Endometrial microvascular endothelial cells (primary cell): ENCODE measurements around the gene LIPC. TPM values are rescaled to one million over a fixed set of nuclear protein-coding genes. Genes with fewer than 3 reads are reported as not detected.

Experiments
- in situ Hi-C: cut with HindIII; loops from 2 replicates; pipeline ENCODE4 v1.10.0; 2017; ENCODE audit warnings: low sequenced_read_pairs, low pct_unique_long_range_greater_than_20kb; ENCODE audit errors: inconsistent ontology term
- total RNA-seq: library from RNA; depleted of rRNA; stranded (reverse); fragments of >200 nt; gene quantifications from one replicate; pipeline ENCODE4 v1.2.3, GENCODE V29; 2015; ENCODE audit errors: inconsistent ontology term

Gene LIPC
- total RNA-seq, 1 donor from 2014 or later = not detected

- in situ Hi-C loops = no loop called here
Observed at GRCh38 chr15:58447271-58448010, 15.7 kb downstream of the LIPC start.

DNA sequence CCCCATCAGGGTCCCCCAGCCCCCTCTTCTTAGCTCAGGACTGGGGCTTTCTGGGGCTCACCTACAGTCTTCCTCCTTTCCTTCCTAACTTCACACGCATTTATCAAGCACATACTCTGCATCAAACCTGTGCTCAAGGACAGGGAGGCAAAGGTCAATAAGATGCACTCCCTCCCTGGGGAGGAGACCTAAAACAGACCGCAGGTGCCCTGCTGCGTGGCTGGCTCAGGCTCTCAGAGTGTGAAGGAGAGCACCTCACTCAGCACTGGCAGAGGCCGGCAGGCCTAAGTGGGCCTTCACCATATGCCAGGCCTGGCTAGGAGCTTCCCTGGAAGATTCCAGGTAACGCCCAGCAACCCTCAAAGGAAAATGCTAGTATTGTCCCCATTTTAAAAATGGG is 16.5 kb downstream of the LIPC start:
- in situ Hi-C loops = no loop called here

- in situ Hi-C loops = no loop called here
Observed at GRCh38 chr15:58448906-58449305, 17.1 kb downstream of the LIPC start.

DNA sequence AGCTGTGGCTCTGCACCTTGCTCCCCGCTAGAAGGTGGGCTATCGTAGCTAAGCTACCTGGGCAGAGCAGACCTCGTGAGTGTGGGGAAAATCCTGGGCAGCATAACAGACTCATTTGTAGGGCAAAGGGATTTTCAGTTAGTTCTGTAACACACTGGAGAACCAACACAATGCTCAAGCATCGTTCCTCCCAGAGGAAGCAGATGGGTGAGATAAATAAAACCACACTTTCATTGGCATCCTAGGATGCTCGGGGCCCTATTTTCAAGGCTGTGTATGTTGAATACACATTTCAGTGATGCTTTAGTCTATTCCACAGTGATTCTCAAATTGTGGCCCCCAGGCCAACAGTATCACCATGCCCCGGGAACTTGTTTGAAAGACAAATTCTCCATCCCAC is 20.0 kb downstream of the LIPC start:
- in situ Hi-C loops = no loop called here

DNA sequence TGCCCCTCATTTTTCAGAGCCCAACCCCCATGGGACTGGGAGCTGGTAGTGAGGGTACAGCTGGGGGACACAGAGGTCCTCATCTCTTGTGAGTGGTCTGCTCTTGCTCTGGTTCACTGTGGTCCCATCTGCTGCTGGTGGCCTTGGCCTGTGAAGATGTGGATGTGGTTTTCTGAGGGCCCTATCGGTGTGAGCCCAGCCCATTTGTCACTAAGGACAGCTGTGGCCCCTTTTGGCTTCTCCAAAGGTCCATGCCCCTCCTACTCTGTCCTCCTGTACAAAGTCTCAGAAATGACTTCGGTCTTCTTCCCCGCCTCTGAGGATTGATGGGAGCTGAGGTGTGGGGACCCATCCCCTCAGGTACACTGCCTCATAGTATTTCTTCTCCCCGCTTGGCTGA is 21.0 kb downstream of the LIPC start:
- in situ Hi-C loops = no loop called here

DNA sequence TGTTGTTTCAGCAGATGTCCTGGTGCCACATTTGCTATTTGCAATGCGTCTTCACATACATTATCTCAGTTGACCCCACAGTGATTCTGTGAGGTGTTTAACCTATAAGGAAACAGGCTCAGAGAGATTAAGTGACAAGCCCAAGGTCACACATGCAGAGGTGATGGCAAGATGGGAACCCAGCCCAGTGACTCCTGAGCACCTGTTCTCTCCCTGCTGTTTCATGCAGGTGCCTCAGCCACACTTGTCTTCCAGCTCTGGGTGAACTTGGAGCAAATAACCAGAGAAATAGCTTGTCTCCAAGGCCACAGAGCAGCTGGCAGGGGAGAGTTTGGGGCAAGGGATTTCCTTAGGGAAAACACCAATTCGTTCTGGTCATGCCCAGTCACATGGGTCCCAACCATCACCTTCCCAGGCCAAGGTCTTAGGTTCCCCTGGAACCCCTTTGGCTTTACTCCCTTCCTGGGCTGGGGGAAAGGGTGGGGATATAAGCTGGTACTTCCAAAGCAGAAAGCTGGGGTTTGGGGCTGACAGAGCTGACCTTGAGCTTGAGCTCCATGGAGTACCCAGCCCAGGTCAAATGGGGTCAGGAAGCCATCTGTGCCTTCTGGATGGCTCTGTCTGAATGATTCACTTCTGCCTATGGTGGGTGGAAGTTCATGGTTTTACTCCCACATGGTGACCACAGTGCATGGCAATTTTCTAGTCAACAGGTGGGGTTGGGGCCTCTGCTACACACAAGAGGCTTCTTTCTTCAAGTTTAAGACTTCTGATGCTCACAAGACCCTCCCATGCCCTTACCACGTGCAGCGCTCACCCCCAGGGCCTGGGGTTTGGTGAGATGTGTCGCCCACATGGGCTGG is 22.4 kb downstream of the LIPC start:
- in situ Hi-C loops = no loop called here

DNA sequence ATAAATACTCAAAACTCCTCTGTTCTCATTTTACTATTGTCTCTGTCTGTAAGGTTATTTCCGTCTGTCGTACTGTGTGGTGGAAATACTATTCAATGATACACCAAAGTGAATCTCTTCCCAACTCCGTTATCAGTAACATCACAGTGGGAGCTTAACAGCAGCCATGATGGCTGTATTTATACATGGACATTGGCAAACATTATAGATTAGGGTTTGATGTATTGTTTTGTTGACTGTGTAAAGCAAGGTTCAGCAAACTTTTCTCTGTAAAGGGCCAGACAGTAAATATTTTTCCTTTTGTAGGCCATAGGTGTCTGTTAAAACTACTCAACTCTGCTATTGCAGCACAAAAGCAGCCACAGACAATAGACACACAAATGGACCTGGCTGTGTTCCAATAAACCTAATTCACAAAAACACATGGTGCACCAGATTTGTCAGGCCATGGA is 23.2 kb downstream of the LIPC start:
- in situ Hi-C loops = no loop called here

GRCh38 chr15:58457466-58457965 is 25.7 kb downstream of the LIPC start:
- in situ Hi-C loops = no loop called here

DNA sequence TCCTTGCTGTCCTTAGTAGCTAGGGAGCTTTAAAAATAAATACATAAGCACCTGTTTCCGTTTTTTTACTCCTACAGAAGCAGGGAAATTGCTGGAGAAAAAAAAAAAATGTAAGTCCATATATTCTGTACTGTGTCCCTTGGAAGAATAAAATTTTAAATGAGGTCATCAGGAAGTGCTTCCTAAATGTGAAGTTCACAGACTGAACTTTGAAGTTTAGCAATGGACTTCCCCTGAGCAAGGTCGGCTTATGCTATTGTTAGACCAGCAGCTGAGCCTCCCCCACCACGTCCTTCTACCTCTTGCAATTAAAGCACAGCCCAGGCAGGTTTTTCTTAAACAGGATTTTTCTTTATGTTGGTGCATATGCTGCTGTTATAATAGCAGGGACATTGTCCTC is 26.3 kb downstream of the LIPC start:
- in situ Hi-C loops = no loop called here

DNA sequence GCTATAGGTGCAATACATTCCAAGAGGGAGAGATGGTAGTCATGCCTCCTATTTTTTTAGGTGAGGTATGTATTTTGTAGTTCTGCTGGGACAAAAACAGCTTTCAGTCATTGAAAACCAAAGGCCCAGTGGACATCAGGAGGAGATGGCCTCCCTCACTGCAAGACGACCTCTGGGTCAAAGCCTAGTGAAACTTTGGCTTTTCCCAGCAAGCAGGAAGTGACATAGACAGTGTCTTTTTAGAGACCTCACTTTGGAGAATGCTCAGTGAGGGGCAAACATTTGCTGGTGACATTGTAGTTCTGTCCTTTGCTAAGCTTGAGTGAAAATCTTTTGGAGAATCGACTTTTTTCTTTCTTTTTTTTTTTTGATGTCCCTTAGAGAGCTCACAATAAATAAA is 27.3 kb downstream of the LIPC start:
- in situ Hi-C loops = no loop called here

DNA sequence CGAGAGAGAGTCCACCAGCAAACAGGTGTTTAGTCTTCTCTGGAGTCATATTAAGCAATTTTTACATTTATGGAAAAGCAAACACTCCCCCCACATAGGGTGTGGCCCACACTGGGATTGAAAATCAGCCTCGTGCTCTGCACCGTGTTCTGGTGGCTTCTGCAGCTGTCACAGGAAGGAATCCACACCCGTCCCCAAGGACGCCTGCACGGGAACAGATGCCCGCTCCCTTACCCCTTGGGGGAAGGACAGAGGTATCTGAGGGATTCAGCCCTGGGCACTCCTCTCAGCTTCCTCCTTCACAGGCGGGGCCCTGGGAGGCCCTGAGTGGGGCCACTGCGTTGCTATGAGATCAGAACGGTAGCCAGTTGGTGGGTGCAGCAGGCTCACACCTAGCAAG is 27.8 kb downstream of the LIPC start:
- in situ Hi-C loops = no loop called here

GRCh38 chr15:58460116-58460790 is 28.5 kb downstream of the LIPC start:
- in situ Hi-C loops = no loop called here

GRCh38 chr15:58460872-58461271 is 29.1 kb downstream of the LIPC start:
- in situ Hi-C loops = no loop called here

GRCh38 chr15:58462547-58462946 is 30.8 kb downstream of the LIPC start:
- in situ Hi-C loops = no loop called here

- in situ Hi-C loops = no loop called here
Observed at GRCh38 chr15:58462973-58463663, 31.3 kb downstream of the LIPC start.

- in situ Hi-C loops = no loop called here
Observed at GRCh38 chr15:58463815-58464650, 32.2 kb downstream of the LIPC start.

GRCh38 chr15:58465070-58465469 is 33.3 kb downstream of the LIPC start:
- in situ Hi-C loops = no loop called here

DNA sequence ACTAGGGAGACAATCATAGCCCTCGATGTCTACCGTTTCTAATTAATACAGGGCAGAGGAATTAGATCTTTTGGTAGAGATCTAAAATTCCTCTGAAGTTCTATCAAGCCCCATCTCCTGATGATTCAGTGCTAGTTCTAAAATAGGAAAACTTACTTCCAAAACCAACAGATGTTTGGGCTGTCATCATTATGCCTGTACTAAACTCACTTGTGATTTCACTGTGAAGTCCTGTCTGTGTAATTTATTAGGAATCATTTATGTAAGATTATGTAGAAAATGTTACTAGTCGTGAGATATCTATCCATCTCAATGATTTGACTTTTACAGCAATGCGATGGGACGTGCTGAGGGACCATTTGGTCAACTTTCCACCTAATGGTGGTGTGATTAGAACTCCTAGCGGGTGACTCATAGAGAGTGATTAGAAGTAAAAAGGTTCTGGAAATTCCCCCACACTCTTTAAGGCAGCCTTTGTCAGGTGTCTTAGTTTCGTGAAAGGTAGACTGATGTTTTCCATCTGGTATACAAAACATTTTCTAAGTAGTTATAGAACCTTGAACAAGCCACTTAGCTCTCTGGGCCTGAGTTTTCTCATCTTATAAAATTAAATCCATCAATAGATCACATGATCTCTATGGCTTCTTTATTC is 34.2 kb downstream of the LIPC start:
- in situ Hi-C loops = no loop called here
